Stromal cell of bone marrow (primary cell): ENCODE data around the gene ADGRF4.
A peak's percentile ranks its signal among the peaks of the same experiment; 100 is the strongest.

Experiments
- DNase-seq: peaks from one replicate; pipeline ENCODE4 v3.0.0-alpha.2; 2012; ENCODE audit warnings: low read depth

ADGRF4 gene

DNA sequence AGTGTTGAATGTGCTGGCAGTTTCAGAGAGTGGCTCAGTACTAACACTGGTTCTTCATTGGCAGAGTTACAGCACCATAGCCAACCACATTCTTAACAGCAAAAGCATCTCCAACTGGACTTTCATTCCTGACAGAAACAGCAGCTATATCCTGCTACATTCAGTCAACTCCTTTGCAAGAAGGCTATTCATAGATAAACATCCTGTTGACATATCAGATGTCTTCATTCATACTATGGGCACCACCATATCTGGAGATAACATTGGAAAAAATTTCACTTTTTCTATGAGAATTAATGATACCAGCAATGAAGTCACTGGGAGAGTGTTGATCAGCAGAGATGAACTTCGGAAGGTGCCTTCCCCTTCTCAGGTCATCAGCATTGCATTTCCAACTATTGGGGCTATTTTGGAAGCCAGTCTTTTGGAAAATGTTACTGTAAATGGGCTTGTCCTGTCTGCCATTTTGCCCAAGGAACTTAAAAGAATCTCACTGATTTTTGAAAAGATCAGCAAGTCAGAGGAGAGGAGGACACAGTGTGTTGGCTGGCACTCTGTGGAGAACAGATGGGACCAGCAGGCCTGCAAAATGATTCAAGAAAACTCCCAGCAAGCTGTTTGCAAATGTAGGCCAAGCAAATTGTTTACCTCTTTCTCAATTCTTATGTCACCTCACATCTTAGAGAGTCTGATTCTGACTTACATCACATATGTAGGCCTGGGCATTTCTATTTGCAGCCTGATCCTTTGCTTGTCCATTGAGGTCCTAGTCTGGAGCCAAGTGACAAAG lies 17.0 kb upstream of the ADGRF4 start:
- no peak for DNase-seq

DNA sequence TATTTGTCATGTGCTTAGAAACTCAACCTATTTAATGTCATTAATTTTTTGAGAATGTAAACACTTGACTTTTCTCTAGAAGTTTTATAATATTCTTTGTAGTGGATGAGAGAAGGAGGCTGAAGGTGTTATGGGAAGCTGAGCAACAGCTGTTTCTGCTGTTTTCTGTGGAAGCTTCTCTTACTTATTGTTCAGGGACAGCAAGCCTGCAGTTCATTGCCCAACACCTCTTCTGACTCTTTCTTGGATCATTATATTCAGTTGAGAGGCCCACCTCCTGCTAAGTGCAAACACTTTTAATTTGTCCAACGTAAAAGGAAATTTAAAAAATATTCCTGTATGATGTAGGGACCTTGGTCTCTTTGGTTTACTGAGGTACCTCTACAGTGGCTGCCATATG lies 12.0 kb upstream of the ADGRF4 start:
- no peak for DNase-seq

DNA sequence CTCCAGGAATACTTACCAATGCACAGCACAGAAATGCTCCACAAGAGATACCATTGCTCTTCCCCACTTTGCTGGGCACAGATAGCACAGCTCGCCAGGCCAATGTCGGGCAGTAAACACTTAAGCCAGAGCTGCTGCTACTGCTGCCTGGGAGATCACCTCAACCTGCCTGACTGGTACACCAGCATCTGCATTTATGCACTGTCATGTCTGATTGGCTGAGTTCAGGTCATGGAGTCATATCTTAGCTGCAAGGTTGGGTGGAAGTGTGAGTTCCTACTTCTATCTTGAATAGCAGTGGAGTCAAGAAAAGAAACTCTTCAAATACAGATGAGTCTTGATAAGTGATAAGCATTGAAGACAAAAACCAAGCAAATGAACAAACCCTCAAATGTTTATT lies 10.9 kb upstream of the ADGRF4 start:
- no peak for DNase-seq

DNA sequence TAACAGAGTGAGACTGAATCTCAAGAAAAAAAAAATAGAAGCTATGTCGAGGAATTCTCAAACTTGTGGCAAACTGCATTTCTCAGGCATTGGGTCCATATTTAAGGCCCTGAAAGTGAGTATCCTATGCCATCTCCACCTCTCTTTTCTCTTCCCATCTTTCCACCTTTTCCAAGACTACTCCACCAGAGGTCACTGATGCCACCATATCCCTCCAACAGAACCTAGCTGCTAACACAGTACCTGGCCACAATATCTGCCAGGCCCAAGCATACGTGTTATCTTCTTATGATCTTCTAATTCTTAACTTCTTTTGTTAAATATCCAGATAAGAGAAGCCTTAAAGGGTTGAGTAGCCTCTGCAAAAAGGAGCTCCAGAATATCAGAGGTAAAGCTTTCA lies 8.2 kb upstream of the ADGRF4 start:
- DNase-seq = no peak

DNA sequence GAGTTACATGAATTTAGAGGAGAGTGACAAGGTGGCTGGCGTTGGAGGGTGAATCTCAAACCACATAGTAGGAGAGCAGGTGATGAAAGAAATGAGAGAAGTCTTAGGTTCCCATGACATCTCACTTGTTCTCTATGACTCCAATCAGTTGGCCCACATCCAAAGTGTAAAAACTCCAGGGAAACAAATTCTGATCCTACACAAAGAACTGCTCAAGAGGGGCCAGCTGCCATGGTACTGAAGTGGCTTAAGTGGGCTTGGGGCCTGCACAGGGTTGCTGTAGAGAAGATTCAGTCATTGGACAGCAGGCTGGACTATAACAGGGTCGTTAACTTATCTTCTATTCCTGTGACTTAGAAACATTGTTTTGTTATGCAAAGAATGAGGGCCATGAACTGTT lies 7.6 kb upstream of the ADGRF4 start:
- no peak for DNase-seq

DNA sequence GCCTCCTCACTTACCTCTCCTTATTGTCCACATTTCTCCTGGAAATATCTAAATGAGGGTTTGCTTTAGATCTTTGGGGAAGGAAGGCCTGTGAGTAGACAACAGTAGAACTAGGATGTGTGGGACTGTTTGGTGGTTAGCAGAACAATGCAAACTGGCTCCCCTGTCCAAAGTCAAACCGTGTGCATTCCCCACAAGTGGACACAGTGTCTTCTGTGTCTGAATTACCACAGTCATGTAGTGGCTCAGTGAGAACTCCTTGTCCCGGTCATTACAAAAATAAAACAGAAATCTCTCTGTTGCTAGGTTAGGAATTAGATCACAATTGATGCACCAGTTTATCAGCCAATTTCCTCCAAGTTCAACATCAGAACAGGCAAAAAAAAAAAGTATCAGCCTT lies 455 bp upstream of the ADGRF4 start:
- no peak for DNase-seq

DNA sequence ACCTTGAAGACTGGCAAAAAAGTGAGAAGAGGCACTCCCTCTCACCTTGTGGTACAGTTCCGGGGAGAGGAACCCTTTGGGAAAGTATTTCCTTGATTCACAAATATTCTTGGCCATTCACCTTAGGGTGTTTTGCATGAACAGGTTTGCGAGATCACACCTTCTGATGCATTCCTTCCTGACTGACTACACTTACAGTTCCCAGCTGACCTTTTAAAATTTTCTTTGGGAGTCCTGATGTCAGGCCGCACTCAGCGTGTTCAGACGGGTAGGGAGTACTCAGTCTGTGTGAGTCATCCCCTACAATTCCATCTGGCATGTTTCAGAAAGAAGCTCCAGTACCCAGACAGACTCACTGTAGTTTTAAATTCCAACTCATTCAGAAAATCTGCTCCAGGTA lies 1.7 kb downstream of the ADGRF4 start:
- DNase-seq = no peak

DNA sequence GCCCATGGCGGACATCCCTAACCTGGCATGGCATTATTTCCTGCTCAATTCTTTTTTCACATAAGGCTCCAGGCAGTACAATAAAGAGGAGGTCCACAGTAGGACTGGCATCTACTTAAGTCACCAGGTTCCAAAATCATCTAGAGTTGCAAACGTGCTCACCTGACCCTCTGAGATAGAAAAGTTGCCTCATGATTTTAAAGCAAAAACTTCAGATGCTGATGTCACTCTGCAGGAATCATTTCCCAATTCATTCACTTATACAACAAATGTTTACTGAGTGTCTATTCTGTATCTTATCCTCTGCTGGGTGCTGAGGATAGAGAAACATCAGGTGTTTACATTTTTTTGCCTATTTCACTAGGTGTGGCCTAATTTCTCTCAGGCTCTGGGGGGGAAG lies 2.2 kb downstream of the ADGRF4 start:
- DNase-seq = no peak

DNA sequence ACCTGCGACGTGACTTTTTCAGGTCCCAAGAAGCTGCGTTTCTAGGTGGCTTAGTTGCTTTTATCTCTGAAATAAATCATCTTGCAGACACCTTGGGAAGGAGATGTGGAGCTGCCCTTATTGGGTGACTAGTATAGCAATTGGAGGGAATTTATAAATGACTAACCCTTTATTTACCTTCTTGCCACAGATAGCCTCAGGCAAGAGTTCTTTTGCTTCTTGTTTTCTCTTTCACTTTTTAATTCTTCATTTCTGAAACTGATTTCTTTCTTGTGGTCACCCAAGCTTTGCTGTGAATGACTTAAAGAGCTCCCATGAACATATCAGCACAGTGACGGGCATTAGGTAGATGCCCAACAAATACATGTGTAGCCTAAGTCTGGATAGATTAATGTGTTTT lies 3.0 kb downstream of the ADGRF4 start:
- no peak for DNase-seq

DNA sequence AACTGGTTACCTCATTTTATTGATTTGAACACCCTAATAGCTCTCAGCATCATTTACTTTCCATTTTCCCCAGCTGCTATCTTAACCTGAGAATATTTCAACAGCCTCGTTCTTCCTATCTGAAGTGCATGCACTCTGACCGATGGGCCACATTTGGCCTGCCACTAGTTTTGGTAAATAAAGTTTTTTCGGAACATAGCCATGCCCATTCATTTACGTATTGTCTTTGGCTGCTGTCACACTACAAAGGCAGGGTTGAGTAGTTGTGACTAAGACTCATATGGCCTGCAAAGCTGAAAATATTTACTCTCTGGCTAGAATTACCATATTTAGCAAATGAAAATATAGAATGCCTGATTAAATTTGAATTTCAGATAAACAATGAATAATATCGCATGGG lies 10.8 kb downstream of the ADGRF4 start:
- DNase-seq = no peak

DNA sequence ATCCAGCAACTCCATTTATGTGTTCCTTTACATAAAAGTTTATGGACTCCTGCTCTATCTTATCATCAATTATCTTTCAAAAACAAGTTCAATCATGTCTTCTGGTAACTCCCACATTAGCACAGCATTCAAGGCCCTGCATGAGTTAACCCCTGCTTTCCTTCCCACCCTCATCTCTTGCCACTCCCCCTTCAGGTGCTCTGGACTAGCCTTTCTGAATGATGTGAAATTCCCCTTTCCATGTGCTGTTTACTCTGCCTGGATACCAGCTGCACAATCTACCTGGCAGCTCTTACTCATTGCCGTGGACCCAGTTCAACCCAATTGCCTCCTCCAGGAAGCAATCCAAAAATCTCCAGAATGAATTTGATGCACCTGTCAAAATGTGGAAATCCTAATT lies 11.9 kb downstream of the ADGRF4 start:
- DNase-seq = no peak

DNA sequence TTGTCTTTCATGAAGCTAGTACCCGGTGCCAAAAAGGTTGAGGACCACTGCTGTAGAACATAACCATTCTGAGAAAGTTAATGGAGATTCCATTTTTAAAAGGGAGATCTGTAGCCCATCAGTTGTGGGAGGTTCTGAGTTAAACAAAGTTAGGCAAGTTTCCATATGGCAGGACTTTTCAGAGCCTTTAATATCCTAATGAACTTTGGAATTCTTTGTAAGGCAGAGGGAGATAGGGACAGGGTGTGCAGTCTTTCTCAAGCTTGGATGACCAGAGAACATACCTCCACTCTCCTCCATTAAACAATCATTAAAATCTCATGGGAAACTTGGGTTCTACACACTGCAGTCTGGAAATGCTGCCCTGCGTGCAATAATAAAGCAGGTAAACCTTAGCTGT lies 14.8 kb downstream of the ADGRF4 start:
- DNase-seq = no peak

DNA sequence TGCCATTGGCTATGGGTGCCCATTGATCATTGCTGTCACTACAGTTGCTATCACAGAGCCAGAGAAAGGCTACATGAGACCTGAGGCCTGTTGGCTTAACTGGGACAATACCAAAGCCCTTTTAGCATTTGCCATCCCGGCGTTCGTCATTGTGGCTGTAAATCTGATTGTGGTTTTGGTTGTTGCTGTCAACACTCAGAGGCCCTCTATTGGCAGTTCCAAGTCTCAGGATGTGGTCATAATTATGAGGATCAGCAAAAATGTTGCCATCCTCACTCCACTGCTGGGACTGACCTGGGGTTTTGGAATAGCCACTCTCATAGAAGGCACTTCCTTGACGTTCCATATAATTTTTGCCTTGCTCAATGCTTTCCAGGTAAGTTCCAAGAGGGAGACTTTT lies 16.4 kb downstream of the ADGRF4 start:
- DNase-seq = peak; percentile 52

DNA sequence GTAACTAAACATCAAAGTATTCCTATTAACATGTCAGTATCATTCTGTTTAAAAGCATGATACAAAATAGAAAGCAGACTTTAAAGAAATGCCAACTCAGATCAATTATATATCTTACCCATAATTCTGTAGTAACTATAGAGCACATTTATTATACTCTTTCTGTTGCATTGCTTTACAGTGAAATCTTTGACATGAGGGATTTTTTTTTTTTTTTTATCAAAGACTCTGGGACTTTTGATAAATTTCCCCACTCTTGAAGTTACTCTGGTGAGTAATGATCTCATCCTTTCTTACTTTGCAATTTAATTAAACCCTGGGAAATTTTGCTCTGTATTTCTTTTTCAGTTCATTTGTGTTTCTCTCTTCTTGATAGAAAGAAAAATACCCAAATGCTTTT lies 17.4 kb downstream of the ADGRF4 start:
- no peak for DNase-seq

DNA sequence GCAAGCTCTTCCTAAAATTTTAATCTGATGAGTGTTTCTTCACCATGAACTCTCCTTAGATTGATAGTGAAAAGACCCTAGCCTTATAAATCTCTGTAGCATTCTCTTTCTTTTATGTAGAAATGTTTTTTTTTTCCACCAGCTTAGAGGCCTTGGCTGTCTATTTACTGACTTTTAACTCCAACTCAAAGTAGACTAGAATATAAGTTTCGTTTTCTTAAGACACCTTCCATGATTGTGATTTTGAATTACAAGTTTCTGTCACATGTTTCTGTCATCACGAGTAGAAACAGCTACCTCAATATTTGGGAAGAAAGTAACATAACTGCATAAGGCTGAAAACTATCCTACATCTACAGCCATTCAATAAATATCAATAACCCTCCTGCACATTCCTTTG lies 17.8 kb downstream of the ADGRF4 start:
- DNase-seq = no peak

DNA sequence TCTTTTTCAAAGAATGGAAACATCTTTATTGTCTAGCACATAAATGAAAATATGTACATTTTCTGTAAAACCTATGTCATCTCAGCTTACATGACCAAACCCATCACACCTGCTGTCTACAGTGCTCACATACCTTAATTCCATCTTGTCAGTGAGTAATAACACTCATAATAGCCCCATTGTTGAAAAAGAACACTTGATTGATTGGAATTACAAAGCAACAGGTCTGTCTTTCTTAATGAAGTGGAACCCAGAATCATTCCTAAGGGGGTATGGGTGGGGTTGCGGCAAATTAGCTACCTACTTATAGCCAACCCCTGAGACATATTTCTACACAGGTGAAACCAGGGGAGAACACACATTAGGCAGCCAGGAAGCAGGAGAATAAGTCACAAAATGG lies 20.2 kb downstream of the ADGRF4 start:
- no peak for DNase-seq

DNA sequence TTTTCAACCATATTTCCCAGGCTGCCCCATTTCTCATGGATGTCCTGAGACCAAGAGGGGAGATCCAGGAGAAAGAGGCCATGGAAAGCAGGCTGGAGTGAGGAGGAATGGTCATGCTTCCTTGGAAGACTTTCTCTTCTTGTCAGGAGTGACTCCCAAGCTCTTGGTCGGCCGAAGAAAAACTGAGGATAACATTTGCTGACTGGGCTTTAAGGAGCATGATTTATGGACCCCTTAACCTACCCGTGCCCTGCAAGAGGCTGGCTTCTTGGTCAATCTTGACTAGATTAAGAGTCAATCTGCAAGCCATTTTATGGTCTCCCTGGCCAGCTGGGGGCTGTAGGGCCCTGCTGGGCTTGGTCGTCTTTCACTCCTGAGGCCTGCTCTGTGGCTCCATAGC lies 22.8 kb downstream of the ADGRF4 start:
- no peak for DNase-seq

DNA sequence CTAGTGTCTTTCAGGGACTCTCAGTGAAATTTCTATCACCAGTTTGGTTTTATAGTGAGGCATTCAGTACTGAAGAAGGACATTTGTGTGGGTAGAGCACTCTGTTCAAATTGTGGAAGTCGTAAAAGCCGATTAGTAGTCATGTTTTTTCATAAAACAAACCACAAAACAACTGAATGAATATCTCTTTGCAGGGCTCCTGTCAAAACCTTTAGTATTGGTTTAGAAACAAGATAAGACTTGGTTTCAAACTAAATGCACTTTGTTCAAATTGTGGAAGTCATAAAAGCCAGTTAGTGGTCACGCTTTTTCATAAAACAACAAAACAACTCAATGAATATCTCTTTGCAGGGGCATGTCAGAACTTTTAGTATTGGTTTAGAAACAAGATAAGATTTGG lies 23.8 kb downstream of the ADGRF4 start:
- DNase-seq = no peak

DNA sequence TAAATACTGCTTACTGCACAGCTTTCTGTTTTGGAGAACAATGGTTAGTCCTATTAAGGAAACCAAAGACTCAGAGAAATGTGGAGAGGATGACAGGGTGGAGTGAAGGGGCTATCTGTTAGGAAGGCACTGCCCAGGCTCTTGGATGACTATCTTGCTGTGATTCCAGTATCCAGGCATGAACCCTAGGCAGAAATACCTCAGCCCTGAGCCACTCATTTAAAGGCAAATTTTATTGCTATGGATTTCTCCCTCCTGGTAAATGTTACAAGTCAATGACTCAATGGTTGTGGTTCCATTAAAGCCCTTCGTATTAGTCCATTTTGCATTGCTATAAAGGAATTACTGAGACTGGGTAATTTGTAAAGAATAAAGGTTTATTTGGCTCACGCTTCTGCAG lies 25.9 kb downstream of the ADGRF4 start:
- no peak for DNase-seq

DNA sequence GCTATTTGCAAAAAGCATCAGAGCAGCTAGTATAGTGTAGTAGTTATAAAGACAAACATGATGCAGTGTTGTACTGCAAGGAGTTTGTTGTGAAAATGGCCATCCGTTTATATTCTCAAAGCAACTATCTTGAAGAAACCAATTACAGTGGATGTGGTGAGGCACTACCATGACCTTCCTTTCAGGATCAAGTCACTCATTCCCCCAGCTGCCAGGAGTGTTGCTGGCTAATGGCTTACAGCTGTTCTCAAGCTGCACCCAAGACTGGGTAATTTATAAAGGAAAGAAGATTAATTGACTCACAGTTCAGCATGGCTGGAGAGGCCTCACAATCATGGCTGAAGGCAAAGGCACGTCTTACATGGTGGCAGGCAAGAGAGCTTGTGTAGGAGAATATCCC lies 29.0 kb downstream of the ADGRF4 start:
- DNase-seq = no peak

DNA sequence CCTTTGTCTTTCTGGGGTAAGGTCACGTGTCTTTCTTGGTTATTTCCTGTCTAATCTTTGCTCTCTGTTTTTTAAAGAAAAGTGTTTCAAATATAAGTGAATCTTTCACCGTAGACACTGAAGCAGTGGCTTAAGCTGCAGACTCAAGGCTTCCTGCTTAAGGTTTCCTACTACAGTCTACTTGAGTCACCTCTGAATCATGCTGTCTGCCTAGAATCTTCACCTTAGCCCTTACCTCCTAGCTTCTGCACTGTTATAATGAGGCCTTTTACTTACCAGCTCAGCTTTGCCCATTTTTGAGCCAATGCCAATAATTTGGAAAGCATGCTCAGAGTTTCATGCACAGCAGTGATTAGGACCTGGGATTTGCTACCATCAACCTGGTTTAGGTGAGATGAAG lies 30.6 kb downstream of the ADGRF4 start:
- no peak for DNase-seq

DNA sequence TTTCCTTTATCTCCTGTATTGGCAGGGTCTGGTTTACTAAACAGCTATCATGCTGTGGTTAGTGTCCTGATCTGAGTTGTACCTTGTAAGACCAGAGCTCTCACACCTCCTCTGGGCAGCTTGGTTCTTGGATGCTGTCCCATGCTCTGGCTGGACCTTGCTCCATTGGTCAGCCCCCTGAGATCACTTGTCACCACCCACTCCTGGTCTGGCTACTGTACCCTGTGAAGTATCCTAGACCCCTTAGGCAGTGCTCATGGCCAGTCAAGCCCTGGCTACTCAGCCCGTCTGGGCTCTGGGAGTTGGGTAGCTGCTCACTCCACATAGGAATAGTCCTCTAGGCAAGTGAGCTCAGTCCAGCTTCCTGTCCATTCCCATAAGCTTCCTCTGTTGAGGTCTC lies 31.1 kb downstream of the ADGRF4 start:
- no peak for DNase-seq

DNA sequence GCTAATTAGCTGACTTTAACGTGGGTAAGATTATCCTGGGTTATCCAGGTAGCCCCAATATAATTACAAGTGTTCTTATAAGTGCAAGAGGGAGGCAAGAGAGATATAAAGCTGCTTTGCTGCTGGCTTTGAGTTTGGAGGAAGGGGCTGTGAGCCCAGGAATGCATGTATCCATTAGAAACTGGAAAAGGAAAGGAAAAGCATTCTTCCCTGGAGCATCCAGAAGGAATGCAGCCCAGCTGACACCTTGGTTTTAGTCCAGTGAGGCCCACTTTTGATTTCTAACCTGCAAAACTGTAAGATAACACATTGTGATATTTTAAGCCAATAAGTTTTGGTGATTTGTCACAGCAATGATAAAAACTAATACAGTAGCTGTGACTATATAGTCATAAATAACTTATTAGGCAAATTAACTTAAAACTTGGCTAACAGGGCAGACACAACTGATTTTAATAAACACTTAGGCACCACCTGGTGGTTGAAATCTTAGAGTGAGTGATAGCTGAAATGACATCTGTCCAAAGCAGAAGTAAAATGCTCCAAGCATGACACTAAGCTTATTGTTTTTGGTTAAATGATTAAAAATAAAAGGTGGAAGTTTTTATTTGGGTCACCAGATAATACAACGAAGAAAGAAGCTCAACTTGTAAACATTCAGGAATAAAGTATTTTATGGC lies 35.6 kb downstream of the ADGRF4 start:
- DNase-seq = no peak

DNA sequence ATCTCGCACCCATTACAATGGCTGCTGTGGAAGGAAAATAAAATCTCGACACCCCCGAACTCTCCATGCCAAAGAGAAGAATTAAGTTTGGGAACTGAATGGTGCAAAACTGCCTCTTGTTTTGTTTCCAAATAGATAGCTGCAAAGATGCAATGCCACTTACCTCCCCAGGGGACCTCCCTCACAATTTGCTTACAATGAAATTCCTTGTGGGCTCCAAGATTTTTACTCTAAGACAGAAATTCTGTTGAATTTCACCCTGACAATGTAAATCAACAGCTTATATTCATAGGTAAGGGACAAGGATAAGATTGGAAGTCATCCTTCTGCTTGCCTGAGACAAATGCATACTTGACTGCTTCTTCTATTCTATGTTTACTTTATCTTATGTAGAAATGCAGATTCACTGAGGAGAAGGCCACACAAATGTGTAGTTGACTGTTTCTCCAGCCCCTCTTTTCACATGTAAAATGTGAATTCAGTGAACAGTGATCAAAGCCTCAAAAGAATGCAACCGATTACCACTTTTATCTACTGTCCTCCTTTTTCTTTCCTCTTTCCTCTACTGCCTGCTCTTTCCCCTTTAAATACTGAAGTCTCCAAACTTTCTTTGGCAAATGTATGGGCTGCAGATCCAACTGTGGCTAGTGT lies 36.6 kb downstream of the ADGRF4 start:
- DNase-seq = no peak
